ENCODE measurements around the gene CCDC9B. TPM values are rescaled to one million over a fixed set of nuclear protein-coding genes. Genes with fewer than 3 reads are reported as not detected.
A peak's percentile ranks its signal among the peaks of the same experiment; 100 is the strongest.

CCDC9B gene
- total RNA-seq, 3 donors from 2014 or later, result 0.13 to 0.30 (median 0.25) TPM

DNA sequence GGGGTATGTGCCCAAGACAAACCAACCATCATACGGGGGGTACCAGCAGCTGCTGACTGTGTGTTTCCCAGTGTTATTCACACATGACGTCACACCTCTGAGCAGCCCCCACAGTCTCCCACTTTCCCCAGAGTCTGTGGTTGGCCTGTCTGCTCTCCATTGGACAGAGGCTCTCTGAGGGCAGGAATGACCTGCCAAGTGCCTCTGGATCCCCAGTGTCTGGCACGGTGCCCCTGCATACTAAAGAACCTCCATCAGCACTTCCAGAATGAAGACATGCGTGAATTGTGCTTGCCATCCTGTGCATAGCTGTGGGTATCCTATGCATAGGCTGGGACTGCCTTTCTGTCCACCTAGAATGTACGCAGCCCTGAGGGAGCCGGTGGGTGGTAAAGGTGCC is 3.5 kb upstream of the CCDC9B start:
- Mint-ChIP-seq H3K9me3 (no peaks in the 10 kb centered on the region), H3K27me3 (ENCODE audit: low read depth) (no peaks in the 10 kb centered on the region), H3K36me3 (ENCODE audit: insufficient read depth) (no peaks in the 10 kb centered on the region), H3K4me3 (no peak overlapping the region), H3K4me1 (ENCODE audit: low read depth) (no peaks in the 10 kb centered on the region)
- DNase-seq (no peak), ATAC-seq (no peak)

- H3K9me3 Mint-ChIP-seq, result no peaks in the 10 kb centered on the region
- ATAC-seq, result no peak
- no peaks in the 10 kb centered on the region for H3K27me3 Mint-ChIP-seq (ENCODE audit: low read depth)
- DNase-seq, result no peak
- no peaks in the 10 kb centered on the region for H3K4me1 Mint-ChIP-seq (ENCODE audit: low read depth)
- H3K4me3 Mint-ChIP-seq, result no peak overlapping the region
- H3K36me3 Mint-ChIP-seq (ENCODE audit: insufficient read depth), result no peaks in the 10 kb centered on the region
Observed at GRCh38 chr15:40343512-40343911, 2.8 kb upstream of the CCDC9B start.

DNA sequence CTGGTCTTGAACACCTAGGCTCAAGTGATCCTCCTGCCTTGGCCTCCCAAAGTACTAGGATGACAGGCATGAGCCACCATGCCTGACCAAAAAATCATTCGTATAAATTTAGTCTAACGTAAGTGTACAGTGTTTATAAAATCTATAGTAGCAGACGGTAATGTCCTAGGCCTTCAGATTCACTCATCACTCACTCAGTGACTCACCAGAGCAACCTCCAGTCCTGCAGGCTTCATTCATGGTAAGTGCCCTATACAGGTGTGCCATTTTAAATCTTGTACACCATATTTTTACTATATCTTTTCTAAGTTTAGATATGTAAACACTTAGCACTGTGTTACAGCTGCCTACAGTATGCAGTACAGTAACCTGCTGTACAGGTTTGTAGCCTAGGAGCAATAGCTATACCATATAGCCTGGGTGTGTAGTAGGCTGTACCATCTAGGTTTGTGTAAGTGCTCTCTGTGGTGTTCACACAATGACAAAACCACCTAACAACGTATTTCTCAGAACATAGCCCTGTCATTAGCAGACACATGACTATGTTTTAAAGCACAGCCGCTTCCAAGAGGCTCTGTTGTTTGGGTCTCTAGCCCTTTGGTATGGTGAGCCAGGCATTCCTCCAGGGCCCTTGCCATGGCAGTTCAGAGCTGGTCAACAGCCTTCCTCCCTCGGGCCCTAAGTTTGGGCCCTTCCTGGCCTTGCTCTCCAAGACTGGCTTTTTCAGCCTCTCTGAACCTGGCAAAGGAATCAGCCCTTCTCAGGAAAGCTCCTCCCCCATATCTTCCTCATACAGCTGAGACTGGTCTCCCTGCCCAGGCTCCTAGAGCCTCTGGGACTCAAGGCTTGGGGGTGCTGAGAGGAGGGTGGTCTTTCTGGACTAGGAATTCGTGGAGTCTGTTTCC is 1.9 kb upstream of the CCDC9B start:
- ATAC-seq (no peak), DNase-seq (no peak)
- H3K4me1 Mint-ChIP-seq (ENCODE audit: low read depth), result peaks cover 2% of the 10 kb centered on the region
- no peak overlapping the region for H3K4me3 Mint-ChIP-seq
- H3K27me3 Mint-ChIP-seq (ENCODE audit: low read depth), result no peaks in the 10 kb centered on the region
- no peaks in the 10 kb centered on the region for H3K9me3 Mint-ChIP-seq
- no peaks in the 10 kb centered on the region for H3K36me3 Mint-ChIP-seq (ENCODE audit: insufficient read depth)

- DNase-seq (no peak), ATAC-seq (no peak)
- H3K36me3 Mint-ChIP-seq (ENCODE audit: insufficient read depth), result no peaks in the 10 kb centered on the region
- no peak overlapping the region for H3K4me3 Mint-ChIP-seq
- no peaks in the 10 kb centered on the region for H3K27me3 Mint-ChIP-seq (ENCODE audit: low read depth)
- H3K4me1 Mint-ChIP-seq (ENCODE audit: low read depth), result peaks cover 2% of the 10 kb centered on the region
- H3K9me3 Mint-ChIP-seq, result no peaks in the 10 kb centered on the region
Observed at GRCh38 chr15:40340038-40340739, 550 bp downstream of the CCDC9B start.

DNA sequence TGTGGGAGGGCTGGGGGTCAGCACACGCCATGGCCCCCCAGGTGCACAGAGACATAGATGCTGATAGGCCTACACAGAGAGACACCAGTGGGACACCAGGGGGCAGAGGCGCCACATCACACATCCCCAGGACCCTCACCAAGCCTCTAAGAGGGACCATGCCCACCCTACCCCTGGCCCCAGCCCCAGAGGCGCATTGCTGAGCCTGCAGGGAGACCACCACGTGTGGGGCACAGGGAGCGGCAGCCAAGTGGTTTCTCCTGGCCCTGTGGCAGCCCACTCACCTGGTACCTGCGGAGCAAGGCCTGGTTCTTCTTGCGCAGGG is 1.2 kb downstream of the CCDC9B start:
- Mint-ChIP-seq H3K9me3 (no peaks in the 10 kb centered on the region), H3K4me1 (ENCODE audit: low read depth) (peaks cover 2% of the 10 kb centered on the region), H3K27me3 (ENCODE audit: low read depth) (no peaks in the 10 kb centered on the region), H3K4me3 (no peak overlapping the region), H3K36me3 (ENCODE audit: insufficient read depth) (no peaks in the 10 kb centered on the region)
- no peak for ATAC-seq
- DNase-seq, result no peak

DNA sequence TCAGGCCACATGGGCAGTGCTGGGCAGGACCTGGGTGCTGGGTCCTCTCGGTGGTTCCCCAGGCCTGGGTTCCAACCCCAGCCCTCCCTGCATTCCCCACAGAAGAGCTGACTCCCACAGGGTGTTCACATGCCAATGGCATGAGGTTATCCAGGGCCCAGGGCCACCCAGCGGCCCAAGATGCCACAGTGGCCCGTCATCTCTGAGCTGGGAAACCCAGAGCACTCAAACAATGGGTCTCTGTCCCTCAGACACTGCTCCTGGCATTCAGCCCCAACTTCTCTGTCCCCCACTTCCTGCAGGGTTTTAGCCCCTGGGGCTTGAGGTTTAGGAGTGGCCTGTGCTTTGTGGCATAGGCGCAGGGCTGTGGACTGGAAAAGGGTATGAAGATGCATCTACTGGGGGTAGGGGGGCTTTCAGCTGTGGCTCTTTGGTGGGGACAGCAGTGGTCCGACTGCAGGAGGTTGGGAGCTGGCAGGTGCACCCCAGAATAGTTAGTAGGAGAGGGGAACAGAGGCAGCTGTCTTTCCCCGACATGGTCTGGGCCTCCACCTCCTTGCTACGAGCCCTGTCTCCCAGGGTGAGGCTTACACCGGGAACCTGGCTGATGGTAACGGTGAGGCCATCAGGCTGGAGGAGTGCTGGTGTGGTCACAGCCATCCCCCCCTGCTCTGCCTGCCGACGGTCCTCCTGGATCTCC is 1.7 kb downstream of the CCDC9B start:
- Mint-ChIP-seq H3K36me3 (ENCODE audit: insufficient read depth) (no peaks in the 10 kb centered on the region), H3K9me3 (no peaks in the 10 kb centered on the region), H3K27me3 (ENCODE audit: low read depth) (no peaks in the 10 kb centered on the region), H3K4me3 (no peak overlapping the region), H3K4me1 (ENCODE audit: low read depth) (peaks cover 5% of the 10 kb centered on the region)
- DNase-seq (no peak), ATAC-seq (no peak)

DNA sequence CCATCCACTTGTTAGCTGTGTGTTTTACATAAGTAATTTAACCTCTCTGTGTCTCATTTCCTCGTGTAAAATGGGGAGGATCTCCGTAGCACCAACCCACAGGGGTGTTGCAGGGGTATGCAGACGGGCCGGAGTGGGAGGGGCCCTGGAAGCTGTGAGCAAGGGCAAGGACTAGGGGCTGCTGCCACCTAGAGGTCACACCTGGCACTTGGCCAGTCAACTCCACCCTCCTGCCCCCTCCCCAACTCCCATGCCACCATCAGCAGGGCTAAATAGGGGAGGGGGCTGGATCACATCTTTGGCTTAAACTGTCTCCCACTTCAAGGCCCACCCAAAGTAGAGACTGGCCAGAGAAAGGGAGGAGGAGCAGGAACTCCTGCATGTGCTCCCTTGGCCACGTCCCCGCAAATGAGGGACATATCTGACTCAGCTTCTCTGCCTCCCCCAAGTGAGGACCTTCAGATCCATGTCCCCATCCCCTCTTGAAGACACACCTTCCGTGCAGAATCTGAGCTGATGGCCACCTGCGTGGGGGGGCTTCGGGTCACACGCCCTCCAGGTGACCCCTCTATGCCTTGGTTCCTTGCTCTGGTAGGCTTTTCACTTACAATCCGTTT is 2.6 kb downstream of the CCDC9B start:
- ATAC-seq (peak; percentile 91 to 93), DNase-seq (peak; percentile 74)
- no peaks in the 10 kb centered on the region for H3K36me3 Mint-ChIP-seq (ENCODE audit: insufficient read depth)
- no peaks in the 10 kb centered on the region for H3K27me3 Mint-ChIP-seq (ENCODE audit: low read depth)
- H3K4me3 Mint-ChIP-seq, result no peak overlapping the region
- H3K9me3 Mint-ChIP-seq, result no peaks in the 10 kb centered on the region
- H3K4me1 Mint-ChIP-seq (ENCODE audit: low read depth), result peaks cover 12% of the 10 kb centered on the region

- Mint-ChIP-seq H3K4me3 (no peak overlapping the region), H3K36me3 (ENCODE audit: insufficient read depth) (no peaks in the 10 kb centered on the region), H3K9me3 (no peaks in the 10 kb centered on the region), H3K4me1 (ENCODE audit: low read depth) (peaks cover 12% of the 10 kb centered on the region), H3K27me3 (ENCODE audit: low read depth) (no peaks in the 10 kb centered on the region)
- no peak for ATAC-seq
- no peak for DNase-seq
Observed at GRCh38 chr15:40337597-40337996, 3.1 kb downstream of the CCDC9B start.

DNA sequence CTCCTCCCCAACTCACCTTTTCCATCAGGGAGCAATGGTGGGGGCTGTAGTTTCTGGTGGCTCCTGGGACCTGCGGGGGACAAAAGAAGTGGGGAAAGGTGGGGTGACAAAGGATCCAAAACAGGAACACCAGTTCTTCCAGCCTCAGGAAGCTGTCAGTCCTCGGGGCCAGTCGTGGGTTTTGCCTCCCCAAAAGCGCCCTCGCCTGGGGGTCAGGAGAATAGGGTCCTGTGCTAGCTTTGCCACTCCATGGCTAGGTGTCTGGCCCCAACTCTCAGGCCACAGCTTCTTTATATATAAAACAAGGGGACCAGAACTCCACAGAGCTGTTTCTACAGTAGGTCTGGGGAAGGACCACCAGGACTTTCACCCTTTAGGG is 4.0 kb downstream of the CCDC9B start:
- ATAC-seq (no peak), DNase-seq (no peak)
- Mint-ChIP-seq H3K36me3 (ENCODE audit: insufficient read depth) (no peaks in the 10 kb centered on the region), H3K4me3 (no peak overlapping the region), H3K4me1 (ENCODE audit: low read depth) (peaks cover 12% of the 10 kb centered on the region), H3K9me3 (no peaks in the 10 kb centered on the region), H3K27me3 (ENCODE audit: low read depth) (no peaks in the 10 kb centered on the region)

DNA sequence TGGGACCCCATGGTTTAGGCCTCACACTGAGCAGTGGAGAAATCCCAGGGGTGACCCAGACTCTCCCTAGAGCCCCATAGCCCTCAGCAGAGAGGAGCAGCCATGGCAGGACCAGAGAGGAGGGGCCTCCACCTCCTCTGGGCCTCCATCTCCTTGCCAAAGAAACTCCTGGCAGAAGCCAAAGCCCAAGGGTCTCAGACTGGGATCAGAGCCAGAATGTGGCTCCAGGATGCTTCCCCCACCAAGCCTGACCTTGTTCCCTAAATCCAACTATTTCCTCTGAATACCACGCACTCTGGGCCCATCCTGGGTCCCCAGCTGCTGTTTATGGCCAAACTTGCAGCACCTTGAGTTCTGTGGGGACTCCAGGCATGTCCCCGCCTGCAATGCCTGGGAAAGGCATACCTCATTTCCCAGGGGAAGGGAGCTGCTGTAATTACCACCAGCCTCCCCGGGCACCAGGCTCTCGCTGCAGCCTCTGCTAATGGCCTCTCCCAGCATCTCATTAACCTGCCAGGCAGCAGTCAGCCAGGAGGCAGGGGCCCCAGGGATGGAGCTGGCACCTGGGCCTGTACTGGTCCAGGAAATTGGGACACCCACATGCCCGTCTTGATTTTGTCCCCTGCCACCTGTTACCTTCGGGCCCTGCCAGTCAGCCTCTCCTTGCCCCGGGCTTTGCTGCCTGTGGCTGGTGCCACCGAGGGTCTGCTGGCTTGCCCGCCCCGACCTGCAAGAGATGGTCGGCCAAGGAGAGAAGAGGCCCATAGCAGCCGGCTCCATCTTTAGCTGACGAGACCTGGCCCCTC is 4.6 kb downstream of the CCDC9B start:
- H3K9me3 Mint-ChIP-seq, result no peaks in the 10 kb centered on the region
- ATAC-seq (no peak), DNase-seq (no peak)
- H3K4me3 Mint-ChIP-seq, result no peak overlapping the region
- peaks cover 12% of the 10 kb centered on the region for H3K4me1 Mint-ChIP-seq (ENCODE audit: low read depth)
- no peaks in the 10 kb centered on the region for H3K36me3 Mint-ChIP-seq (ENCODE audit: insufficient read depth)
- no peaks in the 10 kb centered on the region for H3K27me3 Mint-ChIP-seq (ENCODE audit: low read depth)

DNA sequence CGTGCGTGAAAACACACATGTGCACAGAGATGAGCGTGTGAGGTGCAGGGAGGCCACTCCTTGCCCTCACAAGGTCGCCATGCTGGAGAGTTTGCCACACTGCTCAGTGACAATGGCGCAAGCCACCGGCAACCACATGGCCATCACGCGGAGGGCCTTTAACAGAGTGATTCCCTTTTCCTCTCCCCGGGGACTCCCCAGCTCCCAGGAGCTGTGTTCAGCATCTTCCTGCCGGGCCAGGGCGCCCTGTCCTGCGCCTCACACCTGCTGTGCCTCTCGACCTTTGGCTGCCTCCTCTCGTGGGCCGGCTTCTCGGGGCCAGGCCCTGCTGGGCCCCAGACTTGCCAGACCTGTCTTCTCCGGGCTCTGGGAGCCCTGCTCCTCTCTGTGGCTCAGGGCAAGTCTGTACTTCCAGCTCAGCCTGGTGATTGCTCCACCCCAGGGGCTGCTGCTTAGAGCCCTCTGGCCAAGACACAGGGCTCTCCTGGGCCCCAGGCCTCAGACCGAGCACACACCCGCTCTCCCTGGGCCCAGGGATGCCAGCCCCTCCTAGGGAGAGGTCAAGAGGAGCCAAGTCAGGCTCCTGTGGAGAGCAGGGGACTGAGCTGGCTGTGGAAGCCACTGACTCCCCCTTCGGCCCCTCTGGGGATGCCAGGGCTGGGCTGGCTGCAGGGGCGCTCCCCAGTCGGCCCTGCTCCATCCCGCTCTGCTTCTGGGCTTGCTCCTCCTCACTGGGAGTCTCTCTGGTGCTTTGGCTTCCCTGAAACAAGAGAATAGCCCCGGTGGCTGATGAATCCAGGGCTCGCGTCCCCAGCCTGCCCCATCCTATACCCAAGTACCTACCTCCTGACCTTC is 5.6 kb downstream of the CCDC9B start:
- Mint-ChIP-seq H3K4me3 (no peak overlapping the region), H3K36me3 (ENCODE audit: insufficient read depth) (no peaks in the 10 kb centered on the region), H3K9me3 (no peaks in the 10 kb centered on the region), H3K27me3 (ENCODE audit: low read depth) (no peaks in the 10 kb centered on the region), H3K4me1 (ENCODE audit: low read depth) (peaks cover 12% of the 10 kb centered on the region)
- ATAC-seq (no peak), DNase-seq (no peak)

DNA sequence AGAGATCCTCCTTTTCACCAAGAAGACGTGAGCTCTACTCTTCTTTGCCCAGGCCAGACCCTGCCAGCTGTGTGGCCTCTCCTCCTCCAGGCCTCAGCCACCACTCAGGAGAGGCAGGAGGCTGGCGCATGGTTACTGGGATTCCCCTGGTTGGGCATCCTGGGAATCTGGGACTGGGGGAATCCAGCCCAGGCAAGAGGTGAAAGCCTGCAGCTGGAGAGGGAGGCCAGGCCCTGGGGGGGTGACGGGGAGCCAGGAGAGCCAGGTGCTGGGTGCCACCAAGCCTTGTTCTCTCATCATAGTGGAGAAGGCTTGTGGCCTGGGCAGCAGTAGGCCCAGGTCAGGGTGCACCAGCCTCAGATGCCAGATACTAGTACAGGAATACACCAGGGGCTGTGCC is 6.2 kb downstream of the CCDC9B start:
- Mint-ChIP-seq H3K4me1 (ENCODE audit: low read depth) (peaks cover 12% of the 10 kb centered on the region), H3K27me3 (ENCODE audit: low read depth) (no peaks in the 10 kb centered on the region), H3K9me3 (no peaks in the 10 kb centered on the region), H3K36me3 (ENCODE audit: insufficient read depth) (no peaks in the 10 kb centered on the region), H3K4me3 (no peak overlapping the region)
- no peak for ATAC-seq
- DNase-seq, result no peak

- H3K36me3 Mint-ChIP-seq (ENCODE audit: insufficient read depth), result no peaks in the 10 kb centered on the region
- ATAC-seq (peak; percentile 32 to 47), DNase-seq (no peak)
- H3K9me3 Mint-ChIP-seq, result no peaks in the 10 kb centered on the region
- peaks cover 12% of the 10 kb centered on the region for H3K4me1 Mint-ChIP-seq (ENCODE audit: low read depth)
- H3K4me3 Mint-ChIP-seq, result no peak overlapping the region
- H3K27me3 Mint-ChIP-seq (ENCODE audit: low read depth), result no peaks in the 10 kb centered on the region
Observed at GRCh38 chr15:40333922-40334492, 6.7 kb downstream of the CCDC9B start.

All from activated T-cell treated with anti-CD3 and anti-CD28 coated beads, Interleukin-2, amount 50 U/mL, for 4 hours (primary cell).